Bronchial smooth muscle cell (primary cell): ENCODE data around the gene GOLPH3. TPM values are rescaled to one million over a fixed set of nuclear protein-coding genes. Genes with fewer than 3 reads are reported as not detected.

ENCODE experiments used
- total RNA-seq: library from RNA; depleted of rRNA; stranded (reverse); fragments of >200 nt; gene quantifications from 2 replicates; pipeline ENCODE4 v1.2.1, GENCODE V29; 2014

Gene GOLPH3
- 74.6 and 86.5 TPM in 2 replicates for total RNA-seq

DNA sequence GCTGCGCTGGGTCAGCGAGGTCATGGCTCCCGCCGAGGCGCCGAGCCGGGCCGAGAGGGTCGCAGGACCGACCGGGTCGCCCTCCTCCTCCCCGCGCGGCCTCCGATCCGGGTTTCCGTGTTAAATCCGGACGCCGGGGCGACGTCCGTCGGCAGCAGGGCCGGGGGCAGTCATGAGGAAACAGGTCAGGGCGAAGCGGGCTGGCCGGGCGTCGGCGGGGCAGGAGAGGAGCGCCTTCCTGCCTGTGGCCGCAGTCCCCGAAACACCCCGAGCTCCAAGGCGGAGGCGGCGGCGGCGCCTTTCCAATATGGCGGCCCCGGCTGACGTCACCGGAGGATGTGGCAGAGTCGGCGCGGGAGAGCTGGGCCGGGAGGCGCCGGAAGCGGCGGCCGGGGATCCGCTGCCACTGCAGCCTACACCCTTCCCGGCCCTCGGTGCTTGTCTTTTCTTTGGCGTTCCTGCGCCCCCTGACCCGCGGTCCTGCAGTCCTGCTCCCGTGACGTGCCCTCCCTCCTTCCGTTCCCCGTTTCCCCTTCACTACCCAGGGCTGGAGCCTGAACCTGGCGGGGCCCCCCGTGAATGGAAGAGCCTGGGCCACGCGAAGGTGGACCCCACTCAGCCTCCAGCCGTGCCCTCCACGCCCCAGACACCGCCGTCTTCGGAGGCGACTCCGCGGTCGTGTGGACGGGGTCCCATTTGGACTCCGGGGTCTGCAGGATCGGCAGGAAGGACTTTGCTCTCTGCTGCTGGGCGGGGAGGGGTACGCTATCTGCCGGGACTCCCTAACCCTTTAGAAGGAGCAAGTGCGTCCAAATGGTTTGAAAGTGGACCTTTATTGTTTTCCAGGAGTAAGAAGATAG lies at the start of gene GOLPH3:
TSS of gene GOLPH3 (minus strand) at position 309 of the 860 bp plus-strand sequence. CDS start at position 24, 285 bp downstream.

Other genes with a start within 250 kb of the GOLPH3 start
- gene MTMR12, start 138.6 kb upstream of the GOLPH3 start, total RNA-seq = 9.6 and 10.9 TPM in 2 replicates